GM21515 (cell line): ENCODE results near the gene VAT1L.

Experiments used
- ATAC-seq: cut with Tn5 transposase; IDR thresholded peaks from one replicate; pipeline ENCODE4 v1.9.1; 2021; ENCODE audit not compliant: unreplicated experiment

VAT1L gene

DNA sequence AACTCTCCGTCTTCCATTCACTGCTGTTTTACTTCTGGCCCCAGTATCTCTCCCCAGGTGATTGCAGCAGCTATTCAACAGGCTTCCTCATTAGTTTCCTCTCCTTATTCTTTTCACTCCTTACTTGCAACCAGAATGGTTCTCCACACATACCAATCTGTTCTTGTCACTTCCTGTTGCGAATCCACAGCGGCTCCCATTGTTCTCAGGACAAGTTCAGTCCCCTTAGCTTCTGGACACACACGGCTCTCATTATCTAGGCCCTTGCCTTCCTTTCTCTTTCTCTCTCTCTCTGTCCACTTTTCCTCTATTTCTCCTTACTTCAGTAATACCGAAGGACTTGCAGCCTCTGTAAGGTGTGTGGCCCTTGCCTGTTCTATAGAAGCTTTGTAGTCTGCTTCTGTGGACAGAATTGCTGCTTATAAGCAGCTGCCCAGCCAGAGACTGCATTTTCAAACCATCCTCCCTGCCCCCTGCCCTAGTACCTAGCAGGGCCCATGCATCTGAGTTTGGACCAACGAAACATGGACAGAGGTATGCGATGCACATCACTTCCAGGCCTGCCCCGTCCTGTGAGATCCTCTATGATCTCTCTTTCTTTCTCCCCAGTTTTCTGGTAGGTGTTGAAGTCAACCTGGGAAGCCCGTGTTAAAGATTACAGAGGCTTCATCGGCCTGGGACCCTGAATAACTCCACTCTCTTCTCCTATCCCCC is 45.7 kb downstream of the VAT1L start:
- no peak for ATAC-seq

DNA sequence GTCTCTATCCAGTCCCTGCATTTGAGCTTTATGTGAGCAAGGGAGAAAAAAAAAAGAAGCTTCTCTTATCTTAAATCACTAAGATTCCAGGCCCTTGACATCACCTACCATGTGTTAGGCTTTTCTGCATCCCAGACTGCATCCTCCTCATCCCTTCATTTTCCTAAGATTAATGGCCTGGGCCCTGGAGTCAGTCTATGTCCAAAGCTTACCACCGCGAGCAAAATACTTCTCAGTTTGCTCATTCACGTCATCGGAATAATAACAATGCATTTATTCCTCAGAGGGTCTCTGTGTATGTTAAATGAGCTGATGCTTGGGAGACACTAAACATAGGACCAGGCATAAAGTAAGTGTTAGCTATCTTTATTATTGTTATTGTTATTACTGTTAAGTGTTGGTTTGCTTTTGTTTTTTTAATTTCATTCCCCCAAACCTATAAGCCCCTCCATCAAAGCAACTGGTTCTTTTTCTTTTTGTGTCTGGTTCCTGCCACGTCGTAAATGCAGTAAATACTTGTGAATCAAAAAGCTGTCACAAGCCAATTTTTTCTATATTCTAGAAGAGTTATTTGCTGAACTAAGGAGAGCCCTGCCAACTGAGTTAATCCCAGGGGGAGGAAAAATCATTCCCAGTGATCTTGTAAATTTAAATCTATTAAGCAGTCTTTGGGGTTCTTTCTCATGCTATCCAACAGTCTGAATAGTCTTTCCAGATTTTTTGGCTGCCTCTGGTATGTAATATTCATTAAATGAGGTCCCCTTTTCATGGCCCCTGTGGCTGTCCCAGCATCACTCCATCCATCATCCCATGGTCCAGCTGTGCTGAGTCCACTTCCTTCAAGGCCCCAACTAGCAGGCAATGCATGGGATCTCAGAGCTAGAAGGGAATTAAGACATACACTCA is 46.5 kb downstream of the VAT1L start:
- no peak for ATAC-seq

DNA sequence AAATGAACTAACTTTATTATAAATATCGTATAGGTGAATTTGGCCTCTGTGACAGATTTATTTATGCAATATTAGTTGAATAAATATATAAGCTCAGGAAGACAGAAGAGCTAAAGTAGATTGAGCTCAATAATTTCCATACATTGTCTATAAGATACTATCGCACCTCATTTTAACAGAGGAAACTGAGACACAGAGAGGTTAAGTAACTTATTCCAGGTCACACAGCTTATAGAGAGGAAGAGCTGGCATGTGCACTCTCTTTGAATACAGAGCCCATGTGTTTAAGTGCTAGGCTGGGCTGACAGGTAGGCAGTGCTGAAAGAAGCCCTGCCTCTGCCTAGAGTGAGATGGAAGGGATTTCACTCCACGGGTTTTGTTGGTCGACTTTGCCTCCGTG is 48.4 kb downstream of the VAT1L start:
- no peak for ATAC-seq

- no peak for ATAC-seq
These were observed 50.4 kb downstream of the VAT1L start for GRCh38 chr16:77838597-77839255.

GRCh38 chr16:77840093-77840492 is 51.7 kb downstream of the VAT1L start:
- no peak for ATAC-seq

- ATAC-seq, result no peak
These were observed 52.5 kb downstream of the VAT1L start for GRCh38 chr16:77840673-77841501.

- ATAC-seq, result no peak
These were observed 53.1 kb downstream of the VAT1L start for GRCh38 chr16:77841502-77841763.

DNA sequence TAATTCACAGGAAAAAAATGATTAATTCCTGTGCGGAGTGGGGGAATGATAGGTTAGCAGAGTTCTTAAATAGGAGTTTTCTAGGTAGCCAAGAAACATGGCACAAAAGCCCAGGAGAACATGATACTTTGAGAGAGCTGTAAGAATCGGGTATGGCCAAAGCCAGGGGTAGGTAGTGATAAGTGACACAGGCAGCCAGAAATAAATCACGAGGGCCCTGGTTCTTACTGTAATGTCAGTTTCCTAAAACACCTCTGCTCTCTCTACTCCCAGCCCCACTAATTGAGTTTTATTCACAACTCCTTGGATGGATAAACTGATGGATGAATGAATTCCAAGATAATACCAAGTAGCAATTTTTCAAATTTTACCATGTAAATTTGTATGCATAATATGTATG is 54.1 kb downstream of the VAT1L start:
- no peak for ATAC-seq

DNA sequence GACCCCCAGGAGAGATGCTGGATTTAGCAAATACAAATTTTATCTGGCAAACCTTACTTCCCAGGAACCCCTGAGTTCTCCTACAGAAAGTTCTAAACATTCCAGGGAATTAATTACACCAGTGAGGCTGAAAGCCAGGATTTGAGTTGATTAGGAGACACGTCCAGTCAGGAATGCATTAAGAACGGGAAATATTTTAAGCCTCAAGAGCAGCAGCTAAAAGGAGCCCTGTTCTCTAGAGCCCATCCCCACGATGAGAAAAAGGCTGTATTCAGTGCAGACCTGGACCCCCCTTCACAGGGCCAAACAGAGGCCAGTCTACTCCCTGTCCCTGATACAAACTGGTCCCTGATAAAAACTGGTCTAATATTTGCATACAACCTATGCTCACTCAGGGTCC is 55.0 kb downstream of the VAT1L start:
- no peak for ATAC-seq

DNA sequence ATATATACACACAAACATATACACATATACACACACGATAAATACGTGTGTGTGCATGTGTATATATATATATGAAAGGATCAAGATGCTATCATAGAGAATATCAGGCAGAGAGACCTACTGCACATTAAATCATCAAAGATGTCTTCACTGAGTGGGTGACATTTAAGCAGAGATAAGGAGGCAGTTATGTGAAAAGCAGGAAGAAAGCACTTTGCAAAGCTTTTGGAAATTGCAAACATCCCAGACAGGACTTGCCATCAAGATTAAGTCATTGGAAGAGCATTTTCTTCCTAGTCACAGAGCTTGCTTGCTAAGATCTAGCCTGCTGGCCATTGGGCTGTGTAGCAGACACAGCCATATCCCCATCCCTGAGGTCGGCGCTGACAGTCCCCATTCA is 56.4 kb downstream of the VAT1L start:
- ATAC-seq, result no peak

- no peak for ATAC-seq
These were observed 61.4 kb downstream of the VAT1L start for GRCh38 chr16:77849646-77850258.

- ATAC-seq, result no peak
These were observed 62.4 kb downstream of the VAT1L start for GRCh38 chr16:77850636-77851333.

DNA sequence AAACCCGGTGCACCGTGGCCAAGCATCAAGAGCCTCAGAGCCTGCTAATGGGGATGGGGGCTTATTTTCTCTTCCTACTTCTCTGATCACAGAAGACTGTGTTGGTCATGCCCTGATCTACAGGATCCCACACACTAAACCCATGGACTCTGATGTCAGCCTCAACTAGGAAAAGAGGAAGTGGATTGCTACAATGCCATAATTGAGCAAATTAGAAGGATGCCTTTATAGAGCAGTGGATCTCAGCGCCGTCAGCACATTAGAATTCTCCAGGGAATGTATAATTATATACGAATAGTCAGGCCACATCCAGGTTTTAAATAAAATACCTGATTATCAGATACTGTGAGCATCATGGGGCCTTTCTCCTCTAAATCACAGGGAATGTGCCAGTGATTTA is 64.8 kb downstream of the VAT1L start:
- no peak for ATAC-seq

GRCh38 chr16:77856438-77857160 is 68.2 kb downstream of the VAT1L start:
- ATAC-seq, result no peak

DNA sequence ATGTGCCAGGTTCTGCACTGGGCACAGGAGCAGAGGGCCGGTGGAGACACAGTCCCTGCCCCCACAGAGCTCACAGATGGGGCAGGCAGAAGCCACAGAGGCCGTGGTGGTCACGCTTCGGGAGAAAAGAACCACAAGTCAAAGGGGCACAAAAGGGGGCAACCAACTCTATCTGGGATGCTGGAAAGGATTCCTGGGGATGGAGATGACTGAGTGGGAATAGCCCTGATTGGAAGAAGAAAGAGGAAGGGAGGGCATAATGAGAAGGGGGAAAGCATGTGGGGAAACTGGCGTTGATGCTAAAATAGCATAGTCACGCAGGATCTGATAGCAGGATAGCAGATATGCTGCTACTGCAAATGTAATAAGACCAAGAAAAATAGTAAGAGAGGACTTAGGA is 69.7 kb downstream of the VAT1L start:
- ATAC-seq, result no peak

DNA sequence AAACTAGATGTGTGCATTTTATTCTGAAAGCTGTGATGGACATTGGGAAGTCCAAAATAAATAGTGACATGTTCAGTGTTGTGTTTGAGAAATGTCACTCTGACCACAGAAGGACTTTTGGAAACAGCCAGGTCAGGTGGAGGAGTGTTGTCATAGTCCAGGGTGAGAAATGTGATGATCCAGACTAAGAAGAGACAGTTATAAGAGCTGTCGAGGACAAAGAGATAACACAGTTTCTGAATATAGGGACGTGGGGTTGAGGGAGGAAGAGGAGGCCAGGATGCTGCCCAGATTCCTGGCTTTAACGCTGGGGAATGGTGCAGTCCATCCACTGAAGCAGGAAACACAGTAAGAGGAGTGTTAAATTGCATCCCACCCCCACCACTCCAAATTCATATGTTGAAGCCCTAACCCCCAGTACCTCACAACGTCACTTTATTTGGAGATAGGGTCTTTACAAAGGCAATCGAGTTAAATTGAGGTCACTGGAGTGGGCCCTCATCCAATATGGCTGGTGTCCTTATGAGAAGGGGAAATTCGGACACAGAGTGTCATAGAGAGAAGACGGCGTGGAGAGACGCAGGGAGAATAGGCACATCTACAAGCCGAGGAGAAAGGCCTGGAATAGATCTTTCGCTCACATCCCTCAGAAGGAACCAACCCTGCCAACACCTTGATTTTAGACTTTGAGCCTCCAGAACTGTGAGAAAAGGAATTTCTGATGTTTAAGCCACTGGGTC is 71.3 kb downstream of the VAT1L start:
- no peak for ATAC-seq

GRCh38 chr16:77860953-77861352 is 72.6 kb downstream of the VAT1L start:
- ATAC-seq, result no peak

- ATAC-seq, result no peak
These were observed 74.9 kb downstream of the VAT1L start for GRCh38 chr16:77863250-77863649.

DNA sequence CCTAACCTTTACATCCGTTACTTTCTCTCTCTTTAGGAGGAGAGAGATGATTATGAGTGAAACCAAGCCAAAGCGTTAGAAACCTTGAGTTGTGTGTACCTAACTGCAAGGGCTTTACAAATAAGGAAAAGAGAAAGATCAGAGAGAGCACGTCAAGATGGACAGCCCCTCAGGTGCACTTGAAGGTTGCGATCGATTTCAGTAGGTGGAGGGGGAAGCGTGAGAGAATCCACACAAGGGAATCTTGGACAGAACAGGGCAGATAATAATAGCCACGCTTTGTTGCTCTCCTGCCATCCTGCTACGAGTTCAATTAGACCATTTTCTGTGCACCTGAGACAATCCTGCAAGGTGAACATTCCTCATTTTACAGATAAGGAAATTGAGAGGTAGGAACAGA is 78.4 kb downstream of the VAT1L start:
- ATAC-seq, result no peak
